GM12801 (cell line): ENCODE data around the gene RBM43.

ENCODE experiments used
- TF ChIP-seq, protein P1 (sequence below): IDR thresholded peaks from one replicate; pipeline ENCODE4 v1.5.1; 2011; ENCODE audit warnings: control low read depth; ENCODE audit not compliant: insufficient read length; ENCODE audit errors: extremely low read depth

Gene RBM43

DNA sequence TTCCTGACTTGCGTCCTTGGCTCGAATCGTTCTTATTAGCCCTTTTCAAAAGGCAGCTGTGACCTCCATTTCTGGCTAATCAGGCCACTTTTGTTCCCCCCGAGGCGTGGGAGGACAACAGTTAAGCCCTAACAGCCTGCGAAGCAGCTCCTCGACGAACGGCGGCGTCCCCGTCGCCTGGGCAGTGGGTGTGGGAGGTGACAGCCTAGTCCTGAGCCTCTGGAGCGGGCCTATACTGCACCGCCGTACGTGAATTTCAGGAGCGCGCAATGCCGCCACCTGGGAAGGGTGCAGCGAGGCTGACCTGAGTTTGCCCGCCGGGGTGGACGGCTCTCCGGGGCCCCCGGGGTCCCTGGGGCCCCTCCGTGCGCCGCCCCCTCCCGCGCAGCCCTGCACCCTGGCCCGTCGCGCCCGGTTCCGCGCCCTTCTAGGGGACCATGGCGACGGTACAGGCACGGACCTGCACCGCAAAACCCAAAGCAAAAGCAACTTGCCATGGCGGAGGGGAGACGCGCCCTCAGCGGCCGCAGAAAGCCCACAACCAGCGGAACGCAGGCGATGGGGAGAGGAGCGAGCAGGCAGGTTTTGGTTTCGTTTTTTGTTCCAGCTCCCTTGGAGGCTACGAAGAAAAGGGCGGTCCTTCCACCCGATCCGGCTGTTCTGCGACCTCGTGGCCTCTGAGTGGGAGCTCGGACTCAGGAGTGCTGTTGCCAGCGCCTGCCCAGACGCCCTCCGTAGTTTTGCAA lies at the start of gene RBM43:
Gene RBM43, minus strand, starts transcription at position 633 of the 746 bp plus-strand sequence. Its CDS starts 136 bp downstream, at position 497.
- TF ChIP-seq, protein P1, sequence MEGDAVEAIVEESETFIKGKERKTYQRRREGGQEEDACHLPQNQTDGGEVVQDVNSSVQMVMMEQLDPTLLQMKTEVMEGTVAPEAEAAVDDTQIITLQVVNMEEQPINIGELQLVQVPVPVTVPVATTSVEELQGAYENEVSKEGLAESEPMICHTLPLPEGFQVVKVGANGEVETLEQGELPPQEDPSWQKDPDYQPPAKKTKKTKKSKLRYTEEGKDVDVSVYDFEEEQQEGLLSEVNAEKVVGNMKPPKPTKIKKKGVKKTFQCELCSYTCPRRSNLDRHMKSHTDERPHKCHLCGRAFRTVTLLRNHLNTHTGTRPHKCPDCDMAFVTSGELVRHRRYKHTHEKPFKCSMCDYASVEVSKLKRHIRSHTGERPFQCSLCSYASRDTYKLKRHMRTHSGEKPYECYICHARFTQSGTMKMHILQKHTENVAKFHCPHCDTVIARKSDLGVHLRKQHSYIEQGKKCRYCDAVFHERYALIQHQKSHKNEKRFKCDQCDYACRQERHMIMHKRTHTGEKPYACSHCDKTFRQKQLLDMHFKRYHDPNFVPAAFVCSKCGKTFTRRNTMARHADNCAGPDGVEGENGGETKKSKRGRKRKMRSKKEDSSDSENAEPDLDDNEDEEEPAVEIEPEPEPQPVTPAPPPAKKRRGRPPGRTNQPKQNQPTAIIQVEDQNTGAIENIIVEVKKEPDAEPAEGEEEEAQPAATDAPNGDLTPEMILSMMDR = no peak

DNA sequence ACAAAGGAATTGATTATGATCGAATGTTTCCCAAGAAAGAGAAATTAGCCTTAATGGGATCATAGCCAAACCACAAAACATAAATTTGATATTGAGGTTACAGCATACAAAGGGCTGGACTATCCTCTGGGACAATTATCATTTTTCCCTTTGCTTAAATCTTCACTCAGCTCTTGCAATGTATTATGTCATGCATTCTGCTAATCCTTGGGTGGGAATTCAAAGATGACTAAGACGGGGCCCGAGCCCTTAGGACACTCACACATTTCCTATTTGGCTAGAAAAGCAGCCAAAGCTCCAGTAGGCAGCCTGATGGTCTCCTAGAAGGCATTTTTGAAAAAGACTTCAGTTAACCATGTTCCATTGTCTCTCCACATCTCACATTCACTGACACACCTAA lies 45.0 kb upstream of the RBM43 start:
- TF ChIP-seq, protein P1 = no peak

DNA sequence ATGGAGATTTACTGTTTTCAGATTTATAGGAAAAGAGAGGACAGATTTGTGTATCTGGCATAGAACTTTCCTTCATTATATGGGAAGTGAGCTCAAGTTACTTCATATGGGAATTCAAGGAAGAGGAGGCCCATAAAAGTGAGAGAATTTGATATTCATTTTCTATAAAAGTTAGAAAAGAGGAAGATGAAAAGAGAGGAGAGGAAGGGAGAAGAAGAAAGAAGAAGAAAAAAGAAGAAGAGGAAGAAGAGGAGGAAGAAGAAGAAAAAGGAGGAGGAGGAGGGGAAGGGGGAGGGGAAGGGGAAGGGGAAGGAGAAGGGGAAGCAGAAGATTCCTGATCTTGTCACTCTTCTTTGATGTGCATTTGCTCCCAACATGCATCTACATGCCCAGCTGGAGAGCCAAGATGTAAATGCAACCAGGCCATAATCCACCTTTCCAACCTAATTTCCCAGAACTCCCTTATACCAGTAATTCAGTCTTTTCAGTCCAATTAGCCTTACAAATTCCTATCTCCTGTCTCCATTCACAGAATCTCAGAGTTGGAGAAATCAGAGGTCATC lies 43.5 kb upstream of the RBM43 start:
- TF ChIP-seq, protein P1 = no peak

DNA sequence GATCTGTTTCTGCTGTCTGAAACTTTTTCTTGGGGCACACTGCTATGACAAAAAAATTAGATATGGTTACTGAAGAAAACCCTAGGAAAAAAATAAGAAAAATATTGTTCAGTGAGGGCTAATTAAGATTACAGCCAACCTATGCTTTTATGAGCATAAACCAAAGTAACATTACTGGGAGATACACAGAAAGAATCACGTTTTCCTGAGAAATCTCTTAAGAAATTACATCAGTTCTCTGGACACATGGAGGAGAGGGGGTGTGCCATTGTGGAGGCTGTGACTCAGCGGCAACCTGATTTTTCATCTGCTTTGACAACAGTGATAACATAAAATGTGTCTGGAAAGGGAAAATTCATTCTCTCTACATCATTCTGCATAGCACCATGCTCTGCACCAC lies 41.2 kb upstream of the RBM43 start:
- TF ChIP-seq, protein P1 = no peak

DNA sequence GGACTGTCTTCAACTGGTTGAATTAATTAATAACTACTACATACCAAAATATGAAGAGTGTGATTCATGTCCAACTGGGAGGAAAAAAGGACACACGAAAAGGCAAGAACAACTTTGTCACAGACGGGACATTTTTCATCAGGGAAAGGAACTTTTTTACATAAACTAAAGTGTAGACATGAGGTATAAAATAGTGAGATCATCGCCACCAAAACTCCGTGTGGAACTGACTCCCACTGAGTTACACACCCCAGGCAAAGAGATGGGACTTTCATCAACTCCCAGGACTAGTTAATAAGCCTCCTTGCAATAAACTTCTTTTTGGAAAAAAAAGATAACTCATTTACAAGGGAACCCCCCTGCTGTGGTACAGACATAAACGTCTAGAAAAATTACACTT lies 40.7 kb upstream of the RBM43 start:
- TF ChIP-seq, protein P1 = no peak

DNA sequence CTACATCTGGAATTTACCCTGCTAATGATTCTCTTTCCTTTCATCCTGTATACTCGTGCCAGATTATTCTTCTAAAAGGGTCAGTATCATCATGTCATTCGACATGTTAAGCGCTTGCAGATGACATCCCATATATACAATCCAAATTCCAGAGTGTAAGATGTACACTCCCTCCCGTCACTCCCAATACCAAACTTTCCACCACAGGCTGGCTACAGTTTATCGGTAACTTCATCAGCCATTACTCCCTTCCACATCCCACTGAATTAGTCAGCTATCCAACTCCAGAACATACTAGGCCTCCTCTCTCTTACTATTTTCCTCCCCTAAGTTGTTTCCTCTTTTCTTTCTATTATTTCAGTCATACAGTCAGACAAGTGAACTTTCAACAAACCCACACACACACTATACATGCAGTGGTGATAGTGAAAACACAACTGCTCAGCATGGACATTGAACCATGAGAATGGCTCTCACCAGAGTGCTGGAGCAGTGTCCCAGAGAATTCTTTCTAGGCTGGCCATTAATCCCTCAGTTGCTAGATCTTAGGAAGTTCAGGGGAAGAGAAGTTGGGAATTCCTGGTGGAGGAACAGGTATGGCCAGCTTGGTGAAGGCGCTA lies 38.4 kb upstream of the RBM43 start:
- TF ChIP-seq, protein P1 = no peak

DNA sequence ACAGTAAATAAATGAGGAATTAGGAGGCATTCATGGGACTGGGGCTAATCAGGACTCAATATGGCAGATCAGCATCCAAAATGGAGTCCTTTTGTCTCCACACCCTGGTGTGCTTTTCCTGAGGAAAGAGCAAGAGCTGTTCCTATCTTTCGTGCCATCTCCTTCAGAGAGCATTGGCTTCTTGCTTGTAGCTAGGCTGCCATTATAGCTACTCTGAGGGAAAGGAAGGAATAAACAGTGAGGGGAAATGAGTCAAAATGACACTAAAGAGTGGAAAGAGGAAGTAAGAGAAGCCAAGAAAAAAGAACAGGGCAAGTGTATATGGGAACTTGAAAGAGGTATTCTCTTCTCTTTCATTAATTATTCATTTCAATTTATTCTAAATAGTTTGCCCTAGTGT lies 36.2 kb upstream of the RBM43 start:
- TF ChIP-seq, protein P1 = no peak
